ENCODE data around the gene CAMKMT. TPM values are rescaled to one million over a fixed set of nuclear protein-coding genes. Genes with fewer than 3 reads are reported as not detected.
A peak's percentile ranks its signal among the peaks of the same experiment; 100 is the strongest.

Gene CAMKMT
- 10 to 100 TPM; 18.1 to 25.0 (median 20.6) TPM for total RNA-seq
- 20.8 TPM for total RNA-seq (2013)

- Mint-ChIP-seq H3K4me1 (peaks cover 32 to 47% of the 10 kb centered on the region in 2 donors), H3K27ac (peak within 1 kb of the TSS; percentile 95 to 99), H3K9me3 (no peaks in the 10 kb centered on the region), H3K36me3 (no peaks in the 10 kb centered on the region), H3K4me3 (peak within 1 kb of the TSS; percentile 99), H3K27me3 (ENCODE audit: low read depth in 2 of 2) (no peaks in the 10 kb centered on the region)
- intact Hi-C loops (cut with micrococcal nuclease): loop anchor here (1.0 to 5.0 kb wide), 3 partner anchors 193 to 365 kb away; partner anchors contain the start of gene PPM1B
- DNase-seq (peak; percentile 96 to 99), ATAC-seq (peak; percentile 88 to 95 (median 90))
- peak within 1 kb of the TSS; percentile 75 for H3K4me3 ChIP-seq (ENCODE audit: low read length)
- TF ChIP-seq, protein P1, sequence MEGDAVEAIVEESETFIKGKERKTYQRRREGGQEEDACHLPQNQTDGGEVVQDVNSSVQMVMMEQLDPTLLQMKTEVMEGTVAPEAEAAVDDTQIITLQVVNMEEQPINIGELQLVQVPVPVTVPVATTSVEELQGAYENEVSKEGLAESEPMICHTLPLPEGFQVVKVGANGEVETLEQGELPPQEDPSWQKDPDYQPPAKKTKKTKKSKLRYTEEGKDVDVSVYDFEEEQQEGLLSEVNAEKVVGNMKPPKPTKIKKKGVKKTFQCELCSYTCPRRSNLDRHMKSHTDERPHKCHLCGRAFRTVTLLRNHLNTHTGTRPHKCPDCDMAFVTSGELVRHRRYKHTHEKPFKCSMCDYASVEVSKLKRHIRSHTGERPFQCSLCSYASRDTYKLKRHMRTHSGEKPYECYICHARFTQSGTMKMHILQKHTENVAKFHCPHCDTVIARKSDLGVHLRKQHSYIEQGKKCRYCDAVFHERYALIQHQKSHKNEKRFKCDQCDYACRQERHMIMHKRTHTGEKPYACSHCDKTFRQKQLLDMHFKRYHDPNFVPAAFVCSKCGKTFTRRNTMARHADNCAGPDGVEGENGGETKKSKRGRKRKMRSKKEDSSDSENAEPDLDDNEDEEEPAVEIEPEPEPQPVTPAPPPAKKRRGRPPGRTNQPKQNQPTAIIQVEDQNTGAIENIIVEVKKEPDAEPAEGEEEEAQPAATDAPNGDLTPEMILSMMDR (IDR thresholded peaks at IDR 0.05): no peak
- no peaks in the 10 kb centered on the region for H3K27me3 ChIP-seq (ENCODE audit: control insufficient read depth, insufficient read depth, low read length)
- H3K9me3 ChIP-seq (ENCODE audit: control insufficient read depth, insufficient read depth, low read length): no peaks in the 10 kb centered on the region
- H3K36me3 ChIP-seq (ENCODE audit: control insufficient read depth, insufficient read depth, low read length): no peaks in the 10 kb centered on the region
- H3K27ac ChIP-seq (ENCODE audit: low read length): peak within 1 kb of the TSS; percentile 91
- under 1% methylated on average over 57 of the region's 57 CpGs for WGBS (ENCODE audit: insufficient coverage)
- H3K4me1 ChIP-seq (ENCODE audit: control insufficient read depth, insufficient read depth, low read length): peaks cover 7% of the 10 kb centered on the region
Observed at GRCh38 chr2:44361330-44362206, at the start of gene CAMKMT, which contains the start of gene PREPL. Gene CAMKMT, plus strand, starts transcription at chr2:44361947. Gene PREPL, minus strand, starts transcription at chr2:44361494. Its CDS starts 15,152 bp downstream, at chr2:44346342.

DNA sequence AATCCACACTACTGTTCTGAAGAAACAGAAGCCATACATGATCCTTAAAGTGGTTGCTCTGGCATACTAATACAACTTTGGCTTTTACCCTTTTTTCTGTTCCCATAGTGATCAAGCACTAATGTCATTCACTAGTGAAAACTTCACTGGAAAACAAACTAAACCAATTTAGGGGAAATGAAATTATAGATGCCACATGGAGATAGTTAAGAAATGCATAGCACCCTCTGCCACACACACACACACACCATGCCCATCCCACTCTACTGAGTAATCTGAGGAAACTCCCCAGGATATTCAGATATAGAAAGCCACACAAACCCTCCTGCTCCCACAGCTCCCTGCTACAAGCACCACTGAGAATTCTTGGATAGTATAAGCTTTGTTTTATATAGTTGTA lies 47.4 kb upstream of the CAMKMT start:
- H3K4me1 Mint-ChIP-seq: no peaks in the 10 kb centered on the region
- intact Hi-C loops (cut with micrococcal nuclease): no loop called here
- TF ChIP-seq, protein P1 (IDR thresholded peaks at IDR 0.05): no peak
- Histone ChIP-seq H3K36me3 (ENCODE audit: control insufficient read depth, insufficient read depth, low read length) (peaks cover 18% of the 10 kb centered on the region), H3K4me3 (ENCODE audit: low read length) (no peak overlapping the region), H3K4me1 (ENCODE audit: control insufficient read depth, insufficient read depth, low read length) (no peaks in the 10 kb centered on the region), H3K9me3 (ENCODE audit: control insufficient read depth, insufficient read depth, low read length) (peaks cover 13% of the 10 kb centered on the region), H3K27ac (ENCODE audit: low read length) (no peak overlapping the region), H3K27me3 (ENCODE audit: control insufficient read depth, insufficient read depth, low read length) (no peaks in the 10 kb centered on the region)
- no peaks in the 10 kb centered on the region for H3K27me3 Mint-ChIP-seq (ENCODE audit: low read depth in 2 of 2)
- DNase-seq: no peak
- H3K4me3 Mint-ChIP-seq: no peak overlapping the region
- no peak overlapping the region for H3K27ac Mint-ChIP-seq
- H3K9me3 Mint-ChIP-seq: peaks cover 2 to 10% of the 10 kb centered on the region in 2 donors
- H3K36me3 Mint-ChIP-seq: peaks cover 20% of the 10 kb centered on the region
- ATAC-seq: no peak

DNA sequence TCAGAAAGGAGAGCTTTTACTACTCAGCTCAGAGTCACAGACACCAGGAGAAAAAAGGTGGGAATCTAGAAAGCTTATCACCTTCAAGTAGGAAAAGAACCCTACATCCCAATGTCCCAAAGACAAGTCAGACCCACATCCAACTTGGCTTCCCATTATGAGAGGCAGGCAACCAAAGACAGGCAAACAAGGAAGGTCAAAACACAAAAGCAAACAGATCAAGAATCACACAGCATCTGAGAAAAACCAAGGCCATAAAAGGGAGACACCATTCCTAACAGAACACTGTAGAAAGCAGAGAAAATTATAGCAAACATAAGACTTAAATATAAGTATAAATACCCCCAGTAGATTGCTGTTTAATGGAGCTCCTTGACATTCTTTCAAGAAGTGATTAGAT lies 45.8 kb upstream of the CAMKMT start:
- Histone ChIP-seq H3K9me3 (ENCODE audit: control insufficient read depth, insufficient read depth, low read length) (peaks cover under 1% of the 10 kb centered on the region), H3K27me3 (ENCODE audit: control insufficient read depth, insufficient read depth, low read length) (no peaks in the 10 kb centered on the region), H3K36me3 (ENCODE audit: control insufficient read depth, insufficient read depth, low read length) (peaks cover 32% of the 10 kb centered on the region), H3K4me3 (ENCODE audit: low read length) (no peak overlapping the region), H3K4me1 (ENCODE audit: control insufficient read depth, insufficient read depth, low read length) (no peaks in the 10 kb centered on the region), H3K27ac (ENCODE audit: low read length) (no peak overlapping the region)
- DNase-seq (no peak), ATAC-seq (no peak)
- intact Hi-C loops (cut with micrococcal nuclease): no loop called here
- Mint-ChIP-seq H3K27ac (no peak overlapping the region), H3K4me3 (no peak overlapping the region), H3K9me3 (peaks cover 1 to 4% of the 10 kb centered on the region in 2 donors), H3K4me1 (no peaks in the 10 kb centered on the region), H3K36me3 (peaks cover 16% of the 10 kb centered on the region), H3K27me3 (ENCODE audit: low read depth in 2 of 2) (no peaks in the 10 kb centered on the region)
- TF ChIP-seq, protein P1 (IDR thresholded peaks at IDR 0.05): no peak
